SKM-1 treated with dmso at 0.1 percent for 144 hours (cell line): ENCODE measurements around the gene IDH3B.

Source experiments
- DNase-seq: peaks from one replicate; lab custom pipeline; 2025; ENCODE audit not compliant: unreplicated experiment; lab: John Stamatoyannopoulos, UW

The IDH3B gene

DNA sequence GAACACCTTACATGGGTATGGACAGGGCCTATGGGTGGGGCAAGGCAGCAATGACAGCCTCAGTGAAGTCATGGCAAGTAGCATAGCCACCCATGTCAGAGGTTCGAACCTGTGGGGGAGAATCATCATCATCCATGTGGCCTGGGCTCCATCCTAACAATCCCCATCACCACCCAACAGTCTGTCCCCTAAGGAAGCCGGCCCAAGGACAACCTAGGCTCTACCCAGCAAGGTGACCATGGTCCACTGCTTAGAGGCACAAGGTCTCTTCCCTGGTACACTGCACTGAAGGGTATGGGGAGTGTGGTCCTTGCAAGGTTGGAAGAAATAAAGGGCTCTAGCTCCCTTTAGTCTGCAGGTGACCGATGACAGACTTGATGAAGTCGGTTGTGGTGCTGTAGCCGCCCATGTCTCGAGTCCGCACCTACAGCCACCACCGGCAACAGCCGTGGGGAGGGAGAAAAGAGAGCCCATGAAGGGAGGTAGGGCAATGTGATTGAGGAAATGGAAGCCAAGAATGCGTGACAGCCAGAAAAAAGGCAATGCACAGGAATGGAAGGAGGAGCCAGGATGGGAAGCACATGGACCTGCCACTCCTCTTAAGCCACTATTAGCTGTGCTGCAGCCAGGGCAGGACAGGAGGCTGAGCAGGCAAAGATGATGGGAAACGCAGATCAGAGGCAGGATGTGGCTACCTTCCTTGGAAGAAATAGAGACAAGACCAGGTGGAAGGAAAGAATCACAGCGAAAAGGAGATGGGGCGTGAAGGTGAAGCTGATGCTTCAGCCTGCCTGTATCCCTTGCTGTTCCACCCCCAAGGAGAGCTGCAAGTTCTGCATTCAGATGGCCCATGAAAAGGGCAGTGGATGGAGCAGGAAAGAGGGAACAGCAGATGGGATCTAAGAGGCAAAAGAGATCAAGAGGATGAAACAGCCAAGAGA is 5.3 kb downstream of the IDH3B start:
- no peak for DNase-seq

DNA sequence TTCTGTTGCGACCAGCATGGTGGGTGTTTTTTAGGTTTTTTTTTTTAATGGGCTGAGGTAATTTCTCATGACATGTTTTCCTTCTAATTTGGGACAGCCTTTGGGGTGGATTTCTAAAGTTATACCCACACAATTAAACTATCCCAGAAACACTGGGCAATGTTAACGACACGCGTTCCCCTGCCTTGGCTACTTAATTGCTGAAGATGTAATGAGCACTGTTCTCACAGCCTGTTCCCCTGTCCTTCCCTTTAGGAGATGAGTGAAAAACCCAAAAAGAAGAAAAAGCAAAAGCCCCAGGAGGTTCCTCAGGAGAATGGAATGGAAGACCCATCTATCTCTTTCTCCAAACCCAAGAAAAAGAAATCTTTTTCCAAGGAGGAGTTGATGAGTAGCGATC is 6.3 kb downstream of the IDH3B start:
- no peak for DNase-seq

DNA sequence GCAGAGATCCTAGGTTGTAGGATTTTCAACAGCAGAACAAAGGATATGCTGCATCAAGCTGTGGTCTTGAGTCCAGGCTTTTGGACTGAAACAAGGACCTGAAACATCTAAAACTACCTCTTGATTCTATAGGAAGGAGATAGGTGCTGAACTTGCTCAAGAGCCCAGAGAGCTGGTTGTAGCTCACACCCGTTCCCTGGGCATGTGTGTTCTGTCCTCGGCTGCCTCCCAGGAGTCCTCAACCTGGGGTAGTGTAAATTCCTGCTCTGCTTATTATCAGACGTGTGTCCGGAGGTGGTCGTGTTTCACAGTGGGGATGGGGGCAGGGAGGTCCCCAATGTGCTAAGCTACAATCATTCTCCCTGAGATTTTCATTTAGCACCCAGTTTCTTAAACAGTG is 6.8 kb downstream of the IDH3B start:
- DNase-seq: no peak

DNA sequence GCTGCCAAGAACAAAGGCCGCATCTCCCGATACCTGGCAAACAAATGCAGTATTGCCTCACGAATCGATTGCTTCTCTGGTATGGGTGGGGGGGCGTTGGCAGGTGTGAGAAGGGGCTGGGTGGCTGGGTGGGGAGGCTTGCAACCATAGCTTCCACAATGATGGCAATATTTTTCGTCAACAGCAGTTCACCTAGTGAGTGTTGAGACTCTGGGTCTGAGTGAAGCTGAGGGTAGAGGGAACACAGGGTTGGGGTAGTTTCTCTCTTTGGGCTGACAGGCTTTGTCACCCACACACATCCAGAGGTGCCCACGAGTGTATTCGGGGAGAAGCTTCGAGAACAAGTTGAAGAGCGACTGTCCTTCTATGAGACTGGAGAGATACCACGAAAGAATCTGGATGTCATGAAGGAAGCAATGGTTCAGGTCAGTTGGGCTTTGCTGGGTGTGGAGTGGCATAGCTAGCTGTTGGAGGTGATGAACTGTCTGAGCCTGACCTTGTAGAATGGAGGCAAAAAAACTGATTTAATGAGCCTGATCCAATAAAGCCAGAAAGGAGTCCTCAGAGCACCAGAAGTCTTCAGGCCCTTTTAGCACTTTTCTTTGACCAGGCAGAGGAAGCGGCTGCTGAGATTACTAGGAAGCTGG is 7.4 kb downstream of the IDH3B start:
- no peak for DNase-seq

DNA sequence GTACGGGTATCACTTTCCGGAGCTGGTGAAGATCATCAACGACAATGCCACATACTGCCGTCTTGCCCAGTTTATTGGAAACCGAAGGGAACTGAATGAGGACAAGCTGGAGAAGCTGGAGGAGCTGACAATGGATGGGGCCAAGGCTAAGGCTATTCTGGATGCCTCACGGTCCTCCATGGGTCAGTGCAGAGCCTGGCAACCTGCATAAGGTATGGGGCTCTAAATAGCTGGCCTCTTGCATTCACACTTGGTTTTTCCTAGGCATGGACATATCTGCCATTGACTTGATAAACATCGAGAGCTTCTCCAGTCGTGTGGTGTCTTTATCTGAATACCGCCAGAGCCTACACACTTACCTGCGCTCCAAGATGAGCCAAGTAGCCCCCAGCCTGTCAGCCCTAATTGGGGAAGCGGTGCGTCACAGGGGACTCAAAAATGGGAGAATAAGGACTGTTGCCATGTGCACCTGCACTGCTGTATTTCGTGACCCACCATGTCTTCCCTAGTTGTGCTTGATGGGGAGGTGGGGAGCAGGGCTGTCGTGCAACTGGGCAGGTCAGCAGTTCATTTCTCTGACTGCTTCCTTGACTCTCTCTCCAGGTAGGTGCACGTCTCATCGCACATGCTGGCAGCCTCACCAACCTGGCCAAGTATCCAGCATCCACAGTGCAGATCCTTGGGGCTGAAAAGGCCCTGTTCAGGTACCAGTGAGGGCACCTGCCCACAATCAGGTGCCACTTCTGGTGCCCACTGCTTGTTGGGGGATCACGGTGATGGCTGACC is 8.5 kb downstream of the IDH3B start:
- no peak for DNase-seq

DNA sequence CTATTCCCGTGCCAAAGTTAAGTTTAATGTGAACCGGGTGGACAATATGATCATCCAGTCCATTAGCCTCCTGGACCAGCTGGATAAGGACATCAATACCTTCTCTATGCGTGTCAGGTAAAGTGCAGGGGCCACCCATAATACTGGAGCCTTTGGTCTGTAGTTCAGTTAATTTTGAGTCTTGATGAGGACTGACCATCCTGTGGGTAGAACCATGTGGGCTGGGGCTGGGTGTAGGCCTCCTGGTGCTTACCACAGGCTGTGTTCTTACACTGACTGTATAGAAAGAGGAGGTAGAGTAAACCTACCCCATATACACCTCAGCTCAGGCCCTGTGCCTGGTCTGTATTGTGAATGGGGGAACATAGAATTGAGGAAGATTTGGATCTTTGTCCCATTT is 9.2 kb downstream of the IDH3B start:
- no peak for DNase-seq

DNA sequence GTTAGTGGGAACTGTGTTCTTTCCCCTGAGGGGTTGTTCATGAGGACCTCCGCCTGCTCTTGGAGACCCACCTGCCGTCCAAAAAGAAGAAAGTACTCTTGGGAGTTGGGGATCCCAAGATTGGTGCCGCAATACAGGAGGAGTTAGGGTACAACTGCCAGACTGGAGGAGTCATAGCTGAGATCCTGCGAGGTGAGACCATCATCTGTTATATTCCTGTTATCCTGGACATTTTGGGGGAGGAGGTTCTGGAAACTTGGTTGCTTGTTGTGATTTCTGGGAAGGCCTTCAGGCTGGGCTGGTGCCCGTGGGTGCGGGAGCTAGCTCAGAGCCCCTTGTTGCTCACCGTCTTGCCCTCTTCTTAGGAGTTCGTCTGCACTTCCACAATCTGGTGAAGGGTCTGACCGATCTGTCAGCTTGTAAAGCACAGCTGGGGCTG is 9.6 kb downstream of the IDH3B start:
- no peak for DNase-seq

DNA sequence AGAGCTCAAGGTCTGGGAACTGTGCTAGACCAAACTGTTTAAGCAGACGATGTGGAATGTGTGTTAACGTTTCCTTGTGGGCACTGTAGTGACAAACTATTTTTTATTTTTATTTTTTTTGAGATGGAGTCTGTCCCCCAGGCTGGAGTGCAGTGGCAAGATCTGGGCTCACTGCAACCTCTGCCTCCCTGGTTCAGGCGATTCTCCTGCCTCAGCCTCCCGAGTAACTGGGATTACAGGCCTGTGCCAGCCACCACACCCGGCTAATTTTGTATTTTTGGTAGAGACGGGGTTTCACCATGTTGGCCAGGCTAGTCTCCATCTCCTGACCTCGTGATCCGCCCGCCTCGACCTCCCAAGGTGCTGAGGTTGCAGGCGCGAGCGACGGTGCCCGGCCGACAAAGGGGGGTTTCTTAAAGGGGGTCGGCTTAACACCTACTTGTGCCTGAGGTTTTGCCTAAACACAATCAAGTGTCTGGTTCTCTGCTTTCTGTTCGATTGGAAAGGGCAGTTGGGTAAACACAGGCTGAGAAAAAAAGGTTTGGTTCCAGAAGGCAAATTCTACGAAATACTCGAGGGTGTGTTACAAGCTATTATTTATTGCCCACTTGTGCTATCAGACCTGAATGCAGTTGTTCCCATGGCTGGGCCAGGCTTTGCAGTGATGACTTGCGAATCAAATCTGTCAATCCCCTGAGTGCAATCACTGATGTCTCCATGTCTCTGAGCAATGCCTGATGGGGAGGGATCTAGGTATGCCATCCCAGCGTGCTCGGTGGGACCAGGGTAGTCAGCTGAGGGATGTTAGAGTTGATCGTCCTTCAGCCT is 10.2 kb downstream of the IDH3B start:
- no peak for DNase-seq

DNA sequence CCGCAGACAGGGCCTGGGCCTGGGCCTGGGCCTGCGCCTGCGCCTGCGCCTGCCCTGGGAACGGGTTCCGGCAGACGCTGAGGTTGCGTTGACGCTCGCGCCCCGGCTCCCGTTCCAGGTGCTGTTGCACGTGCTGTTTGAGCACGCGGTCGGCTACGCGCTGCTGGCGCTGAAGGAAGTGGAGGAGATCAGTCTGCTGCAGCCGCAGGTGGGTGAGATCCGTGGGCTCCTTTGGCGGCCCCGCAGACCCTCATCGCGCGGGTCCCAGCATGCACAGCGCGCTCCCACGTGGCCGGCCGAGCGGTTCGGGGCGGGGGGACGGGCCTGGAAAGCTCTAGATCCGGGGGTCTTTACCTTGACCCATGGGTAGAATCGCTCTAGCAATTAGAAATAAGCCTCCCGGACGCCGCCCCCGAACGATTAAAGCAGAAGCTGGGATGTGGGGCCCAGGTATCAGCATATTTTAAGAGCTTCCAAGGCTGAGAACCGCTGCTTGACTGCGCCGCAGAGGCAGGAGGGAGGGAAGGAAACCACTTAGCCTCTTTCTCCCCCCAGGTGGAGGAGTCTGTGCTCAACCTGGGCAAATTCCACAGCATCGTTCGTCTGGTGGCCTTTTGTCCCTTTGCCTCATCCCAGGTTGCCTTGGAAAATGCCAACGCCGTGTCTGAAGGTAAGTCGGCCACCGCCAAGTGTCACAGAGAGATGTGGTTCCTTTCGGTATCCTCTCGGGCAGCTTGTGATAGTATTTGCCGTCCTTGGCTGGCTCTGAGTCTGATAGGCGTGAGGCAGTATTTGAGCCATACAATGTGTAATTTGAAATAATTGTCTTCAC is 11.1 kb downstream of the IDH3B start:
- no peak for DNase-seq

DNA sequence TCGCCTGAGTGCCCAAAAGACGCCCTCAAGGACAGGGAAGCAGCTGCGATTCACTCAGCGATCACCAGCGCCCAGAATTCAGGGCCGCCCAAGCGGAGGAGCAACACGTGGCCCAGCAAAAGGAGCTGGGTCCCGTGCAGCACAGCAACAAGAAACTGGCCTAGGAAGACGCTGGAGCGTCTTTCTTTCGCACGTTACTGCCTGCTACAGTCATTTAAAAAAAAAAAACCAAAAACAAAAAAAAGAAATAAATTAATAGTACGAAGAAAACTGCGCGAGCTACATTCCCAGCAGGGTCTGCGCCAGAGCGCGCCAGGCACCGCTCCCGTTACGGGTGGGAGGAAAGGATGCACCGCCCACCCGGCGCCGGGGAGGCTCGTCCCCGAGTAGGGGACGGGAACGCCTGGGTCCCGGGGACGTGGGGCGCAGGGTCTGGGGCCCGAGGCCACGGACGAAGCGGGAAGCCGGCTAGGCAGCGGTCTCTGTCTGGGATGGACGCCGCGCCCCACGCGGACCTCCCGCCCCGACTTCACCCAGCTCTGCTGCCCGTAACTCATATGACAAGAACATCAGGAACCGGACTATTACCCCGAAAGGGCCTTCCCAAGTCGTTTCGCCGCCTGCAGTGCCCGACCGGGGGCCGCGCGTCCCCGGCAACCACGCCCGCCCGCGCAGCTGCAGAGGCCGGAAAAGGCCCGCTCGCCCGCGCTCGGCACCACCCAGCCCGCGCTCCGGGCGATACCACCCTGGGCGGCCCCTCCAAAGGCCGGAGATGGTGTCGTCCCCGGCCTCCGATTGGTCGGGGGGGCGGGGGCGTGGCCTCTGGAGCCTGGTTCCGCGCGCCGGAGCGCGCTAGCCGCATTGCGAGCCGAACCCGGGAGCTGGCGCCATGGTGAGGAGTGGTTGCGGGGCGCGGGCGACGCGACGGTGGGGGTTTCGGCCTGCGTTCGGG is 12.0 kb downstream of the IDH3B start, which contains the start of gene NOP56:
TSS of gene NOP56 (plus strand) at position 861 of the 952 bp plus-strand sequence. CDS start at position 890, 29 bp downstream.
- DNase-seq: peak; percentile 42

DNA sequence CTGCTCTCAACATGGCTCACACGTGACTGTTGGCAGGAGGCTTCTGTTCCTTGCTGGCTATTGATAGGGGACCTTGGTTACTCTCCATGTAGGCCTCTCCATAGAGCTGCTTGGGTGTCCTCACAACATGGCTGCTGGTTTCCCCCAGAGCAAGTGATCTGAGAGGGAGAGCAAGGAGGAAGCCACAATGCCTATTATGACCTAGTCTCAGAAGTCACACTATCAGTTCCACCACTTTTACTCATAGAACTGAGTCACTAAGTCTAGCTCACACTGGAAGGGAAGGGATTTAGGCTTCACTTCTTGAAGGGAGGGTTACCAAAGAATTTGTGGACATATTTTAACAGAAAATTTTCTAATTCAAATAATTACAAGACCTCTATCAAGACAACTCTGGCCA is 20.3 kb downstream of the IDH3B start:
- DNase-seq: no peak

DNA sequence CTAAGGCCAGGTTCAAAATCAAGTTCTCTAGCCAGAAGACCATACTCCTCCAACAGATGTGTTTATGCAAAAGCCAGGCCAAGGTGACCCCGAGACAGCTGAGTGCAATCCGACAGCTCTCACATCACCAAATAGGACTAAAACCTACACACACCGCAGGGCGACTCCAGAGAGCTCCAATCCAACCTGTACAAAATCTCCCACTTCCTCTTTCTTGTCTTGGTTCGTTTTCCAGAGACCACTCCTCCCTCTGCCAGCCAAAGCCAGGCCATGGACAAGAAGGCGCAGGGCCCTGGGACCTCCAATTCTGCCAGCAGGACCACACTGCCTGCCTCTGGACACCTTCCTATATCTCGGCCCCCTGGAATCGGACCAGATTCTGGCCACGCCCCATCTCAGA is 23.1 kb downstream of the IDH3B start:
- DNase-seq: no peak

DNA sequence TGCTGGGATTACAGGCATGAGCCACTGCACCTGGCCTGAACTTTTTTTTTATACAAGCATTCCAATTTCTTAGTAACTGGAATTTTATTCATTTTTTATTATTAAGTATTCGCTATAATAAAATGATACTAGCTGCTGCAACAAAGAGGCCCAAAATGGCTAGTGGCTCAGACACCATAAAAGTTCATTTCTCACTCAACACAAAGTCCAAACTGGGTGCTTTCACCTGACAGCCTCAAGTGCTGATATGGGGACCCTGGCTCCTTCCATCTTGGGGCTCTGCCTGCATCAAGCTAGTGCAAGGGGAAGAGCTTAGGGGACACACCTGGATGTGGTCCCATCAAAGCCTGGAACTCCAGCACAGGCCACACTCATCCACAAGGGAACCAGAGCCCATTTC is 23.8 kb downstream of the IDH3B start:
- no peak for DNase-seq

DNA sequence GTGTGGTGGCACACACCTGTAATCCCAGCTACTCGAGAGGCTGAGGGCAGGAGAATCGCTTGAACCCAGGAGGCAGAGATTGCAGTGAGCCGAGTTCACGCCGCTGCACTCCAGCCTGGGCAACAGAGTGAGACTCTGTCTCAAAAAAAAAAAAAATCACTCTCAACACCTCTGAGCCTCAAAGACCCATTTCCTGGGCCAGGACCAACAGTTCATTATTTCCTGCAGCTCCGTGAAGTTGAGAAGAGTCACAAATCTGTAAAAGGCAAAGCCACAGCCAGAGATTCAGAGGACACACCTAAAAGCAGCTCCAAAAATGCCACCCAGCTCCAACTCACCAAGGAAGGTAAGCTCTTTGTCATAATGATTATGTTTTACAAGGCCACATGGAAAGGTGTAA is 26.8 kb downstream of the IDH3B start:
- DNase-seq: no peak

DNA sequence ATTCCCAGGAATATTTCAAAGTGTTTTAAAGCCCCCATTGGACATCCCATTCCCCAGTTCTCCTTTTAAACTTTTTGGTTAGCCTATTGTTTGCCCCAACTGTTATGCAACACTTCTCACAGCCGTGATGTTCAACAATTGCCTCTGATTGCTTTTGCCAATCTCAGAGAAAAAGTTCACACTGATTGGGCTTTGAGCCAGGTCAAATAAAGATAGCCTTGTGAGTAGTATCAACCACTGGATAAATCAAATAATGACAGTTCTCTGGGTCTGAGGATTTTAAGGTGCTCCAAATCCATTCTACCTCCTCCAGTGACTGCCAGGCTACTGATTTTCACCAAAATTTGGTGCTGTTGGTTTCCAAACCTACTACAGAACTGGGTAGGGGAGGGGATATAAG is 30.6 kb downstream of the IDH3B start:
- no peak for DNase-seq

DNA sequence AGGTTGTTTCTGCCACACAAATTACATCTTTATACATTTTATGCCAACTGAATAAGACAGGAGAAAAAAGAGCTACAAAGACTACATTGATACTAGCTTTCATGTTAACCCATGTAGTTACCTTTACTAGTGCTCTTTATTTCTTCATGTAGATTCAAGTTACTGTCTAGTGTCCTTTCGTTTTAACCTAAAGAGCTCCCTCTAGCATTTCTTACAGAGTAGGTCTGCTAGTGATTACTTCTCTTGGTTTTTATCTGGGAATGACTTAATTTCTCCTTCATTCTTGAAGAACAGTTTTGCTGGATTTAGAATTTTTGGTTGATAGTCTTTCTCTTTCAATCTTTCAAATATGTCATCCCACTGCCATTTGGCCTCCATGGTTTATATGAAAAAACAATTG is 32.8 kb downstream of the IDH3B start:
- no peak for DNase-seq

DNA sequence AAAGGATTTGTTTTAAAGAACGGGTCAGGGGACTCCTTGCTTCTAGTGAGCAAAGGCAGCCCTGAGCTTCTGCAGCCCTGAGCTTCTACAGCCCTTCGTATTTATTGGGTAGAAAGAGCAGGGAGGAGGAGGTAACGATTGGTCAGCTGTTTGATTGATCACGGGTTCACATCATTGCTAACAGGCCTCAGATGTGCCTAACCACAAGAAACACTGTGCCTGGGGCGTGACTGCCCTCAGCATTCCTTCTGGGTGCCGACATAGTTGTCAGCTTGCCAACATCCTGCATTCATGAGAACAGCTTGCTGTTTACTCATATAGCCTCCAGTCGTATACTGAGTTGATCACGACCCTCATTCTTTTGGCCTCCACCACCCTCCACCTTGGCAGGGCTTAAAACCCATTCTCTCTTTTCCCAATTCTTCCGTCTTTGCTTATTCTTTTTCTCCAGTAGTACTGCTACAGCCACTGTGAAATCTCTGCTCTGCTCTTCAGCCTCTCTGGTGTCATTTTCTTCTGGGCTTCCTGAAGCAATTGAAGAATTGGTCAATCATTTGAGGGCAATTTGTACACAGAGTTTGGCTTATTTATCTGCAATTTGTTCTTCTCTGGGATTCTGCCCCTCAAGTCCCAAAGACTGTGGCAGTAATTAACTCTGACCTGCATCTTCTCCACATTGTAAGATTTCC is 37.0 kb downstream of the IDH3B start:
- DNase-seq: no peak

DNA sequence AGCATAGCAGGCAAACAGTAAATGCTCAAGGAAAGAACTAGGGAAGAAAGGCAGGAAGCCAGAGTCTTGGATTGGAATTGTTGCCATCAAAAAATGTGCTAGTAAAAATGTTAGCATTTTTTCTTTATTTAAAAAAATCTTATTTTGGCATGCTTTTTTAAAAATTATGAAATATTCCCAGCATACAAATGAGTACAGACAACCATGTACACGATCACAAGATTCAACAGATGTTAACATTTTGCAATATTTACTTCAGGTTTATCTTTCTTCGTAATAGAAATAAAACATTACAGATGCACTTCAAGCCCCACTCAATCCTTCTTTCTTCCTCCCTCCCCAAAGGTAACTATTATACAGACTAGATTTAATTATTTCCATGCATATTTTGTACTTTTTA is 39.0 kb downstream of the IDH3B start:
- DNase-seq: no peak
